Right hindlimb (tissue), 1 donor: ENCODE results near the gene MAML1.
A peak's percentile ranks its signal among the peaks of the same experiment; 100 is the strongest.
"Not testable (repeated sequence)": the region's sequence is repeated elsewhere in the genome, so short reads cannot be mapped to it uniquely, and the experiment has no call there.

Experiments used
- DNase-seq: peaks from one replicate; pipeline ENCODE4 v3.0.0-alpha.2; 2018

Gene MAML1

DNA sequence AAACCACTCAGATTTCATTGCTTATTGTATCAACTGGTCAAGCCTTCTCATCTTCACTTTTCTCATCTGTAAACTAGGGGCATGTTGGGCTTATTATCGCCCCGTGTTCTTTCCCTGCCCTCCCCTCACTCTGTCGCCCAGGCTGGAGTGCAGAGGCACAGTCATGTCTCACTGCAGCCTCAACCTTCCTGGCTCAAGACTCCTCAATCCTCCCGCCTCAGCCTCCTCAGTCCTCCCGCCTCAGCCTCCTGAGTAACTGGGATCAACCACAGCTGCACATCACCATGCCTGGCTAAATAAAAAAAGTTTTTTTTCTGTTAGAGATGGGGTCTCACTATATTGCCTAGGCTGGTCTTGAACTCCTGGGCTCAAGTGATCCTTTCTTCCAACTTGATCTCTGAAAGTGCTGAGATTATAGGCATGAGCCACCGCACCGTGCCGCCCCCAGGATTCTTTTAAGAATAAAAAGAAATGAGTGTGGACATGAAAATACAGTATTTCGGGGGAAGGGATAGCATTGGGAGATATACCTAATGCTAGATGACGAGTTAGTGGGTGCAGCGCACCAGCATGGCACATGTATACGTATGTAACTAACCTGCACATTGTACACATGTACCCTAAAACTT, 2.0 kb downstream of the MAML1 start:
- no peak for DNase-seq

DNA sequence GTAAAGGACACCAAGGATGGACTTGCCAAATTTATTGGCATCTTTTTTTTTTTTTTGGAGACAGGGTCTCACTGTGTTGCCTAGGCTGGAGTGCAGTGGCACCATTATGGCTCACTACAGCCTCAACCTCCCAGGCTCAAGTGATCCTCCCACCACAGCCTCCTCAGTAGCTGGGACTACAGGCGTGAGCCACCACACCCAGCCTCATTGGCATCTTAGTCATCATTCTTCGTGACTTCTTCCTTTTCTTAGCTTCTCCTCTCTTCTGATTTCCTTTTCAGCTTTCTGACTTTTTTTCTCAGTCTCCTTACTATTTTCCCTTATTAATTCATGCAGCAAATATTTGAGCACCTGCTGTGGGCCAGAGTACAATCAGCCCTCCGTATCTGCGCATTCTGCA, 6.1 kb downstream of the MAML1 start:
- DNase-seq, result no peak

DNA sequence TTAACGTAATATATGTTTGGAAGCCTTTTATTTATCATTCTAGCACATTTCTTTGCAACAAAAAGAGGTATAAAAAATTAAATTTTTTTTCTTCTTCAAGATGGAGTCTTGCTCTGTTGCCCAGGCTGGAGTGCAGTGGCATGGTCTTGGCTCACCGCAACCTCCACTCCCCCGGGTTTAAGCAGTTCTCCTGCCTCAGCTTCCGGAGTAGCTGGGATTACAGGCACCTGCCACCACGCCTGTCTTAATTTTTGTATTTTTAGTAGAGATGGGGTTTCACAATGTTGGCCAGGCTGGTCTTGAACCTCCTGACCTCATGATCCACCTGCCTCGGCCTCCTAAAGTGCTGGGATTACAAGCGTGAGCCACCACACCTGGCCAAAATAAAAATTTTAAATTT, 11.5 kb downstream of the MAML1 start:
- not testable (repeated sequence) for DNase-seq

DNA sequence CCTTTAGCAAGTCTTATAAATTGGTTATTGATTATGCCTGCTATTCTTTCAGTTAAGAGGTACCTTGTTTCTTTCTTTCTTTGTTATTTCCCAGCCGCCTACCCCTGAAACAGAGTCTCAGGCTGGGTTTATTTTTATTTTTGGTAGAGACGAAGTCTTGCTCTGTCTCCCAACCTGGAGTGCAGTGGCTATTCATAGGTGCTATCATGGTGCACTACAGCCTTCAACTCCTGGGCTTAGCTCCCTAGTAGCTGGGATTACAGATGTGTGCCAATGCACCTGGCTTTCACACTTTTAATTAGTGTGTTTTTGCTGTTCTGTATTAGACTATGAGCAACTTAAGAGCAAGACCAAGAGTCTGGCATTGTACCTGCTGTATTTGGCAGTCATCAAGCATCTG, 14.2 kb downstream of the MAML1 start:
- no peak for DNase-seq

DNA sequence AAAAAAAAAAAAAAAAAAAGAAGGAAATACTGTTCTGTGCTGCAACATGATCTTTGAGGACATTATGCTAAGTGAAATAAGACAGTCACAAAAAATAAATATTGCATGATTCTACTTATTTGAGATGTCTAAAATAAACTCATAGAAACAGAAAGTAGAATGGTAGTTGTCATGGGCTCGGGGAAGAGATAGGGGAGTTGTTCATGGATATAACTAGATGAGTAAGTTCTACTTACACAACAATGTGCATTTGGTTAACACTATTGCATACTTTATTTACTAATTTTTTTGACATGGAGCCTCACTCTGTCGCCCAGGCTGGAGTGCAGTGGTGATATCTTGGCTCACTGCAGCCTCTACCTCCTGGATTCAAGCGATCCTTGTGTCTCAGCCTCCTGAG, 15.2 kb downstream of the MAML1 start:
- no peak for DNase-seq

DNA sequence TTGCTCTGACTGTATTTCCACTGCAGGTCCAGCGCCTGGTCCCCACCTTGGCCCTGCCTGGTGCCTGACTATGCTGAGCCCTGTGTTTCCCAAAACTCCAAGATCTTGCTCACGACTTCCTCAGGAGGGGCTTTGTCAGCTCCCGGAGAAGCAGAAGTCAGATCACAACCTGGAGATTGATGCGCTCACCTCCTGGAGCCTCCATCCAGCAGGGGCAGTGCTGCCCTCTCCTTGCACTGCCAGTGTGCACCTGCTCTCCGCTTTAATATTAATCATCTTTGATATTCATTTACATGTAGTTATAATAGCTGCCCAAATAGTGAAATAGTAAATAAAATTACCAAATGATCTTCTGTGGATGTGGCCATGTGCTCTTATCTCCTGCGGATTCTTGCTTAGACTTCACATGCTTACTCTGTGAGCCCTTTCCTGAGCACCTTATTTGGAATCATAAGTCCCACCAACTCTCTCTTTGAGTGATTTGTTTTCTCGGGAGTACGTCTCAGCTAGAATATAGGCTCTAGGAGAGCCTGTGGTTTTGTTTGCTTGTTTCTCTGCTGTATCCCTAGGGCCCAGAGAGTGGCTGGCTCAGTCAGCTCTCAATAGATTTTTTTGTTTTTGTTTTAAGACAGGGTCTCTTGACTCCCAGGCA, 17.4 kb downstream of the MAML1 start:
- no peak for DNase-seq

DNA sequence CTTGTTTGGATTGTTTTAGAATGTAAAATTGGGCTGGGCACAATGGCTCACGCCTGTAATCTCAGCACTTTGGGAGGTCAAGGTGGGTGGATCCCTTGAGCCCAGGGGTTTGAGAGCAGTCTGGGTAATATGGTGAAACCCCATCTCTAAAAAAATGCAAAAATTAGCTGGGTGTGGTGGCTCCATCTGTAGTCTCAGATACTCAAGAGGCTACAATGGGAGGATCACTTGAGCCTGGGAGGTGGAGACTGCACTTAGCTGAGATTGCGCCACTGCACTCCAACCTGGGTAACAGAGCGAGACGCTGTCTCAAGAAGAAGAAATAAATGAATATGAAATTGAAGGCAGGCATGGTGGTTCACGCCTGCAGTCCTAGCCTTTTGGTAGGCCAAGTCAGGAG, 21.3 kb downstream of the MAML1 start:
- DNase-seq, result no peak

DNA sequence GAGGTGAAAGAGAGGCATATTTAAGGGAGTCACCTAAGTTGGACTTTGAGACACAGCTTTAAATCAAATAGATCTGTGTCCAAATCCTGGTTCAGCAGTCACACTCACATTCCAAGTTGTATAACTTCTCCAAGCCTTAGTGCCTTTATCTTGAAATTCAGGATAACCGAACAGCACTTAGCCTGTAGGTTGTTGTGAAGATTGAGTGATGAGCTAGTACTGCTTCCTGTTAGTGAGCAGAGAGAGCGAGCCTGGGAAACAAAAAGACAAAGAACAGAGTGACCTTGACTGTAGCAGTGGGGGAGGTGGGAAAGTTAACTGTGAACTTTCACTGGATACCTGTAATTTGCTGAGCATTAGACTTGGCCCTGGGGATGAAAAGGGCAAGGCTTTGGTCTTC, 22.4 kb downstream of the MAML1 start:
- DNase-seq, result no peak

DNA sequence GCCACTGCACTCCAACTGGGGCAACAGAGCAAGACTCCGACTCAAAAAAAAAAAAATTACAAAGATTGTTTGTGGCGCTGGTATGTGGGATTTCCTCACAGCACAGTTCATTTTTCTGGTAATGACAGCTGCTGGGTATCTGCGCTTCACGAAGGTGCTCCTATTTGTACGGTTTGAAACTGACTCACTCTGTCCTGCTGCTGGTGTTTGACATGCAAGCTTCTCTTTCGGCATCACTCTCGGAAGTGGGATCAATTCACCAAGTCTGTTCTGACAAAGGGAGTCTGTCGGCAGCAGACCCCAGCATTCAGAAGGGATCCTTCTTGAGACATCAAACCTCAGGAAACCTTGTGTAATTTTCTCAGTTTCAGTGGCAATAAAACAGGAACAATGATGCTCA, 26.3 kb downstream of the MAML1 start:
- no peak for DNase-seq

DNA sequence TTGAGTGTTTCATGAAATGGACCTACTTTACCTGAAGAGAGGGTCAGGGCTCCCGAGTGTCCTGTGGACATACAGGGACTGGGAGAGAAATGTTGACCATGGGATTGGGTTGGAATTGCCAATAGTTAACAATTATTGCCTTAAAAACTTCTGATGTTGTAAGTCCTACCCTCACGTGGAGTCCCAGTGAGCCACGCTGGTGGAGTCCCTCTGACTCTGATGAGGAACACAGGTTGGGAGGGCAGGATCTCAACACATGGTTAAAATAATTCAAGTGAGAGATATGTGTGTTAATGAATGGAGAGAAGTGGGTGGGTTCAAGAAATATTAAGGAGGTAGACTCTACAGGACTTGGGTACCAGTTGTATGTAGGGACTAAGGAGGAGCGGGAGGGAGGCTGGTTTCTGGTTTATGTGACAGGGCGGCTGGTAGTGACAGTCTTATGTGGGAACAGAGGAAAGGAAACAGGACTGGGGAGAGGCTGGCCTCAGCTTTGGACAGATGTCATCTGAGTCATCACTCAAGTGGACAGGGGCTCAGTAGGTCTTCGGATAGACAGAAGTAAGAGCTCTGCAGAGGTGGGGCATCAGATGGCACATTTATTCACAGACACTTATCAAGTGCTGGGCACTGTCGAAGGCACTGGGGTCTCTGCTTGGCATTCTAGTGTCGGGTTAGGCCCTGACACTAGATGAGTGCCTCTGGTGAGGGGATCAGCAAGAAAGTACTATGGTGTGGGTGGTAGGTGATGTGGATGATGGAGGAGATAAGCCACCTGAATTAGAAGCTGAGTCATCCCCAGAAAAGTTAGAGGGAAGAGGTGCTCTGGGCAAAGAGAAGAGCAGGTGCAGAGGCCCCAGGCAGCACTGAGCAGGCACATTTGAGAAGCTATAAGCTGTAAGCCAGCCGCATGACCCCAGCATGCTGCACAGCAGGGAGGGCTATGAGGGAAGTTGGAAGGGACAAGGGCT, 27.2 kb downstream of the MAML1 start:
- DNase-seq, result no peak

DNA sequence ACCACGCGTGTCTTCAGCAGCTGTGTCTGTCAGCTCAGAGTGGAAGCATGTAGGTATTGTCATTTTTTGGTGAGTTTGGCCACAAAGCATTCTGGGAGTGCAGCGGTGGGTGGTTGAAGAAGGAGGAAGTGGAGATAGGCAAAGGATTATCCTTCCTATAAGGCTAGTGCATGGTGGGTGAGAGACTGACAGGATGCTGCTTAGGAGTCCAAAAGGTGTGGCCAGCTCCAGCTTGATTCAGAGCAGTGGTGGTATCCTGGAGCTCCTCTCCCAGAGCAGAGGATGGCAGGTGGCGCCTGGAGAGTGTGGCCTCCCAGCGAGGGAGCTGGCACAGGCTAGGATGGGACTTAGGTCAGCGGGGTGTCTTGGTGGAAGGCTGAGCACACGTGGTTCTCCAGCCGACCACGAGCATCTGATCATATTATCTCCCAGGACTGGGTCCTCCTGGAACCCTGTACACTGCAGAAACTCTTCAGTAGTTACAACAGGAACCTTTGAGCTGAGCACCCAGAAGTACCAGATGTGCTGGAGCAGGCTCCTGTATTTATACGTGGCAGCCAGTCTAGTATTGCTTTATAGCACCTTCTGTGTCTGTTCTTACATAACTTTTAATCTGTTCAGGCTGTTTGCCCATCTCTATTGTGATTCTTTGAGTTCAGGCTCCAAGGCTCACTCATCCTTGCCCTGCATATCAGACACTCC, 29.6 kb downstream of the MAML1 start:
- no peak for DNase-seq

DNA sequence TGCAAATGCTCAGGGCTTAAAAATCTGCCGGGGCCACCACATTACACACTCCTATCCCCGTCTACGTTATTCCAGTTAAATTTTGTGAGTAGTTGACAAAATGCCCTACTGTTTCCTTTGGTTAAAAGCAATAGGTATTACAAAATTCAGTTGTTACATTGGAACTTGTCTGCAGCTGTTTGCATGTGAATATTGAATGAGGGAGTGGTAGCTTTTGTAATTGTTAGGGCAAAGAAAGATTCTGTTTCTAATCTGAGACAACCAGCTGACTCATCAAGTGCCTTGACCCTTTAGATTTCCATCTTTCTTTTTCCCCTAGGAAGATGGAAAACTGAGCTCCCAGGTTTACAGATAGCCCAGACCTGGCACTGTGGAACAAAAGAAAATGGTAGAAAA, 30.2 kb downstream of the MAML1 start:
- no peak for DNase-seq

DNA sequence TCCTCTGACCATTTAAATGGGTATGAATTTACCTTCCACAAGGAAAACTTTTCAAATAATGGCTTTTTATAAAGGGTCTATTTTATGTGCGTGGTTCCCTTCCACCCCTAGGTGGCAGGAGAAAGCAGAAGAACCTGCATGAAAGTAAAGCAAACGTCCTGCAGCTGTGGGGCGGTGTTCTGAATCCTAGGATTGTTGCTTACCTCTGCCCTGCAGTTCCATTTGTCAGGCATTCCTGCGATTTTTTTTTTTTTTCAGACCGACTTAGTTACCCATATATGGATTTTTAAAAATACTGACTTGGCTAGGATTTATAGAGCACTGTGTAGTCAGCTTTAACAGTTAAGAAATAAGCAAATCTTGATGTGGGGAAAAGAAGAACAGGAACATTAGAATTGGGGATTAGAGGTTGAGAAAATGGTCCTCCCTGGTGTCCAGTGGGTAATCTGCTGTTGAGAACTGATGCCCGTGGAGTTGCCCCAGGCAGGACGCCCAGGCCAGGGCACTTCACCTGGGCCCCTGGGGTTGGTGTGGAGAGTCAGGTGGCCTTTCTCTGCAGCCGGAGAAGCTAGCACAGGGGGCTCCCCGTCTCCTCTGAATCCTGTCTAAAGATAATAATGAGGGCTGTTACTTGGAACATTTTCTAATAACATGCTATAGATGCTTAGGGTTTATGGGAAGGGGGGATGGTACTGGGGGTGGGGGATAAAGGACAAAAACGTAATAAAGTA, 30.8 kb downstream of the MAML1 start:
- DNase-seq, result peak; percentile 67

DNA sequence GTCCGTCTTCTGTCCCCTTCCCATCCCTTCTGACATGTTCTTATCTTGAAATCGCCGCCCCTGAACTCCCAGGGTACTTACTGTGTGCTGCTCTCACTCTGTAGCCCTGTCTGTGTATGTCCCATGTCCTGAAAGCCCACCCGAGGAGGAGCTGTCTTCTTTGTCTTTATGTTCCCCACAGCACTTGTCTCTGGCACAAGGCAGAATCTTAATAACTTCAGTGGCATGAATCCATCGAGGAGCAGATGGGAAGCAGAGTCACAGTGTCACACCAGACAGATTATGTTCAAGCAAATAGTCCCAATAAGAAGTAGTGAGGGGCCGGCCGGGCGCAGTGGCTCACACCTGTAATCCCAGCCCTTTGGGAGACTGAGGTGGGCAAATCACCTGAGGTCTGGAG, 31.4 kb downstream of the MAML1 start:
- DNase-seq, result no peak

DNA sequence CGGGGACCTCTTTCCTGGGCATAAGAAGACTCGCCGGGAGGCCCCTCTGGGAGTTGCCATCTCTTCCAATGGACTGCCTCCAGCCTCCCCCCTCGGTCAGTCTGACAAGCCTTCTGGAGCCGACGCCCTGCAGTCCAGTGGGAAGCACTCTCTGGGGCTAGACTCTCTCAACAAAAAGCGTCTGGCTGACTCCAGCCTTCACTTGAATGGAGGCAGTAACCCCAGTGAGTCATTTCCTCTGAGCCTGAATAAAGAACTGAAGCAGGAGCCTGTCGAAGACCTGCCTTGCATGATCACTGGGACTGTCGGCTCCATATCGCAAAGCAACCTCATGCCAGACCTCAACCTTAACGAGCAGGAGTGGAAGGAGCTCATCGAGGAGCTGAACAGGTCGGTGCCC, 32.8 kb downstream of the MAML1 start:
- DNase-seq, result no peak

DNA sequence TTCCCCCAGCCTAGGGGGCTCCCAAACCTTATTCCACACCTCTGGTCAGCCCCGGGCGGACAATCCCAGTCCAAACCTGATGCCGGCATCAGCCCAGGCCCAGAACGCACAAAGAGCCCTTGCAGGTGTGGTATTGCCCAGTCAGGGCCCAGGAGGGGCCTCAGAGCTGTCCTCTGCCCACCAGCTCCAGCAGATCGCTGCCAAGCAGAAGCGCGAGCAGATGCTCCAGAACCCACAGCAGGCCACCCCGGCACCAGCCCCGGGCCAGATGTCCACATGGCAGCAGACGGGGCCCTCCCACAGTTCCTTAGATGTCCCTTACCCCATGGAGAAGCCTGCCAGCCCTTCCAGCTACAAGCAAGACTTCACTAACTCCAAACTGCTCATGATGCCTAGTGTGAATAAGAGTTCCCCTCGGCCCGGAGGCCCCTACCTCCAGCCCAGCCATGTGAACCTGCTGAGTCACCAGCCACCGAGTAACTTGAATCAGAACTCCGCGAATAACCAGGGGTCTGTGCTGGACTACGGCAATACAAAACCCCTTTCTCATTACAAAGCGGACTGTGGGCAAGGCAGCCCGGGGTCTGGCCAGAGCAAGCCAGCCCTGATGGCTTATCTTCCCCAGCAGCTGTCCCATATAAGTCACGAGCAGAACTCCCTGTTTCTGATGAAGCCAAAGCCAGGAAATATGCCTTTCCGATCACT, 33.6 kb downstream of the MAML1 start:
- no peak for DNase-seq

DNA sequence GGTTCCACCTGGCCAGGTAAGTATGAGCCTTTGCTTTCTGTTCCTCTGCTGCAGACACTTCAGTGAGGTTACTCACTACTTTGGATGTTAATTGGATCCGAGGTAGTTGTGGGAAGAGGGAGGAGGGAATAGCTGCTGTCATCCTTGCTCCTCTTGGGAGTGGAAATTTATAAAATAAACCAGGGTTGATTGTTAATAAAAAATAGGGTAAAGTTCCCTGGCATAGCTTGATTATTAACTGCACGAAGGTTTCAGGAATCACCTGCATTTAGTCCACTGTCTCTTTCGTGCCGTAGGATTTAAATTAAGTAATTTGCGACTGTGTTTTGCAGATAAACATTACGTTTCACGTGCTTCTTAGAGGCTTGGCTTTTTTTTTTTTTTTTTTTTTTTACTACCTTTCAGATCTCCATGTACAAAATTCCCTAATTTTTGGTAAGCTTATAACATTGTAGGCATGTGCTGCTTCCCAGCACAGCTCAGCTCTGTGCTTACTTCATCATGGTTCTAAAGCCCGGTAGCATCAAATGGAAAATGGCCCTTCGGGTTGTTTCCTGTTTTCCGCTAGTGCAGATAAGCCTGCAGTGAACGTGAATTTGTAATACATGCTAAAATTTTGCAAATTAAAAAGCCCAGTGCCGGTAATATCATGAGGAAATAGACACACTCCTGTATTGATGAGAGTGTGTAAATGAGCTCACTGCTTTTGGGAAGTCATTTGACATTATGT, 34.3 kb downstream of the MAML1 start:
- no peak for DNase-seq

DNA sequence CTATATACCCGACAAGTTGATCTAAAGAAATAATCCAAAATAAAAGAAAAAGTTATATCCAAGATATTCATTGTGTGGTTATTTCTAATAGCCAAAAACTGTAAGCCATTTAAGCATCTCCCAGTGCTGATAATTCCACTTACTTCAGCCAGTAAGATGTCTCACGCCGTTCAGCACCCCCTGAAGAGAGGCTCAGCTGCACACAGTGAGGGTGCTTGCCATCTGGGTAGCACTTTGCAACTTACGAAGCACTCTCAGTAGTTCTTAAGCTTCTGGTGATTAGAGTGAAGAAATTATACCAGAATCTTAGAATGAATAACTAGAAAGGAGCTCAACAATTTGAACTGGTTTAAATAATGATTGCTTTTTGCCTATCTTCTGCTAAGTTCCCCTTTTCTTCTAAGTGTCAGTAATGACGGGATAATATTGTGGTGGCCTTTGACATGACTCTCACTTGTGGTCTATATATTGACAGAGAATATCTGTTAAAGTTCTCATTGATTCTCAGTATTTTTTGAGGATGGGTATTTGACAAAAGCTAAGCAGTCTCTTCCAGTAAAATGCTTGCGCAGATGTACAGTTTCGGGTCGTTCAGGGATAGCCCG, 35.0 kb downstream of the MAML1 start:
- no peak for DNase-seq

DNA sequence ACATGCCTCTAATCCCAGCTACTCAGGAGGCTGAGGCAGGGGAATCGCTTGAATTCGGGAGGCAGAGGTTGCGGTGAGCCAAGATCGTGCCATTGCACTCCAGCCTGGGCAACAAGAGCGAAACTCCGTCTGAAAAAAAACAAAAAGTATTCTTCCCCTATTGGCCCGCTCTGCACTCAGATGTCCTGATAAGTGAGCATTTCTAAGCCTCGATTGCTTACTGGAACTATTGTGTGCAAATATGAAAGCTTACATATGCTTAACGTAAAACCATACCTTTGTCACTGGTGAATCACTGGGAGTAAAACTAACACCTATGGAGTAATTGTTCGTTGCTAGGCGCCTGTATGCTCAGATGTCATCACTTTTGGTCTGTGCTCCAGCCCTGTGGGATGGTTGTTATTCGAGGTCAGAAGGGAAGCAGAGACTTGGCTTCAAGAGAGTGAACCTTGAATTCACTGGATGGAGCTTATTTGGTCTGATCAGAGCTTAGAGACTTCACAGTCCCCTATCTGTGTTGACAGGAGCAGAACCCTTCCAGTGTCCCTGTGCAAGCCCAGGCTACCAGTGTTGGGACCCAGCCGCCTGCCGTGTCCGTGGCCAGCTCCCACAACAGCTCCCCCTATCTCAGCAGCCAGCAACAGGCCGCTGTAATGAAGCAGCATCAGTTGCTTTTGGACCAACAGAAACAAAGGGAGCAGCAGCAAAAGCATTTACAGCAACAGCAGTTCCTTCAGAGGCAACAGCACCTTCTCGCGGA, 35.9 kb downstream of the MAML1 start:
- DNase-seq, result no peak

DNA sequence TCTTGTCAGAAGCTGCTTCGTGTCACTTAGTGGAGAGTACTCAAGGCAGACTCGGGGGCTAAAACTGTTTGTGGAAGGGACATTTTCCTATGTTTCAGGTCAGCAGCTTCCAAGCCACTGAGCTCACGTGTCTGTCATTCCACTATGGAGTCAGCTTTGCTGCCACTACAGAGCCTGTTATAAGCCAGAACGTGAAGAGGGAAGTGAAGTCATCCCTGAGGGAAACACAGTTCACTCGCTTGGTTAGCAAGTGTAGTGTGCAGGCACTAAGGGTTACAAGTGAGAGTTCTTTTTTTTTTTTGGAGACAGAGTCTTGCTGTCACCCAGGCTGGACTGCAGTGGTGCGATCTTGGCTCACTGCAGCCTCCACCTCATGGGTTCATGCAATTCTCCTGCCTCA, 36.6 kb downstream of the MAML1 start:
- DNase-seq, result no peak
